Measurements from ENCODE around the gene NR1H4. TPM values are rescaled to one million over a fixed set of nuclear protein-coding genes. Genes with fewer than 3 reads are reported as not detected.

NR1H4 gene
- total and polyA plus RNA-seq, 2 of the 13 experiments (the other 11 are each of a cell fraction or from before 2014, with no cell fraction given) = 27.3 to 114 TPM

GRCh38 chr12:100443434-100443833 is 30.2 kb upstream of the NR1H4 start (continued):
- TF ChIP-seq XRCC5 (optimal IDR thresholded peaks at IDR 0.05; ENCODE audit: low read length) = no peak

- ATAC-seq = peak; percentile 79
- H3K4me2 ChIP-seq (ENCODE audit: low read depth, low read length) = peak overlapping the region; percentile 65
- H3K27me3 ChIP-seq (ENCODE audit: control insufficient read depth in 1 of 2, insufficient read depth in 2 of 2, low read length in 2 of 2) = no peaks in the 10 kb centered on the region
- peak overlapping the region; percentile 81 for H2AFZ ChIP-seq (ENCODE audit: low read length)
- H4K20me1 ChIP-seq (ENCODE audit: insufficient read depth, low read length) = no peaks in the 10 kb centered on the region
- in situ Hi-C loops (cut with HindIII; ENCODE audit: extremely low pct_ligation_motif_present, low pct_unique_long_range_greater_than_20kb) = no loop called here
- POLR2A ChIA-PET = interaction anchor here (1.0 to 1.6 kb wide), 3 partner anchors 30 to 35 kb away, joined by 3 to 4 read pairs (median 4); no protein-coding TSS in a partner anchor
- intact Hi-C loops (cut with micrococcal nuclease; ENCODE audit: unreplicated experiment) = loop anchor here (5.0 kb wide), 1 partner anchor 42 kb away; no protein-coding TSS in a partner anchor
- 5% methylated on average over 4 of the region's 4 CpGs for WGBS (ENCODE audit: low lambda C conversion rate)
- peaks cover 75% of the 10 kb centered on the region for H3K4me1 ChIP-seq (ENCODE audit: insufficient read depth, low read length)
- BruUV-seq (replicated peaks) = no TSS peak
- CTCF ChIA-PET (ENCODE audit: low intra/inter-chr PET ratio, low total read pairs) = no interaction called here
- no peaks in the 10 kb centered on the region for H3K79me2 ChIP-seq (ENCODE audit: insufficient read depth, low read length)
- H3K27ac ChIP-seq (ENCODE audit: extremely low read length, insufficient read depth, low read length) = peak overlapping the region; percentile 27
- H3K4me3 ChIP-seq (replicated peaks in 1 of 3; ENCODE audit: insufficient read depth in 1 of 3, low read depth in 2 of 3, low read length in 3 of 3) = peak overlapping the region in 2 of 3 experiments; percentile 21 to 26; a peak in 3 of 6 replicates
- peak; percentile 92 for FAIRE-seq
- H3K9me3 ChIP-seq (ENCODE audit: low read length) = no peaks in the 10 kb centered on the region
- peak; percentile 85 for DNase-seq (ENCODE audit: low spot score)
- no peak overlapping the region for H3K9ac ChIP-seq (ENCODE audit: insufficient read depth, low read depth, low read length)
- no peaks in the 10 kb centered on the region for H3K36me3 ChIP-seq (replicated peaks in 1 of 2; ENCODE audit: control insufficient read depth in 1 of 2, insufficient read depth in 2 of 2, low read length in 2 of 2)
- TF ChIP-seq ZSCAN31 (CRISPR knock-in tag; IDR thresholded peaks at IDR 0.05; ENCODE audit: low read depth) (no peak), ZNF225 (CRISPR knock-in tag; IDR thresholded peaks at IDR 0.05) (no peak), ZNF460 (CRISPR knock-in tag; IDR thresholded peaks at IDR 0.05; ENCODE audit: borderline replicate concordance) (no peak), ZNF451 (CRISPR knock-in tag; IDR thresholded peaks at IDR 0.05) (no peak), ZNF382 (CRISPR knock-in tag; IDR thresholded peaks at IDR 0.05; ENCODE audit: borderline replicate concordance) (no peak), E2F1 (CRISPR knock-in tag; IDR thresholded peaks at IDR 0.05) (no peak), ZSCAN22 (CRISPR knock-in tag; IDR thresholded peaks at IDR 0.05) (no peak), PLRG1 (conservative IDR thresholded peaks at IDR 0.05) (no peak), HNRNPH1 (optimal IDR thresholded peaks at IDR 0.05; ENCODE audit: low read depth, low read length) (no peak), ZXDC (CRISPR knock-in tag; IDR thresholded peaks at IDR 0.05) (no peak), ZNF253 (CRISPR knock-in tag; IDR thresholded peaks at IDR 0.05; ENCODE audit: borderline replicate concordance) (no peak), FOXP1 (IDR thresholded peaks at IDR 0.05) (no peak), FOXP1 (CRISPR knock-in tag; IDR thresholded peaks at IDR 0.05) (peak; percentile 46; the same call in 1 of the 2 replicates), ZNF577 (CRISPR knock-in tag; IDR thresholded peaks at IDR 0.05; ENCODE audit: borderline replicate concordance, low read depth) (no peak), HNF1B (CRISPR knock-in tag; IDR thresholded peaks at IDR 0.05) (no peak), ZFY (CRISPR knock-in tag; IDR thresholded peaks at IDR 0.05) (no peak), SNAI1 (CRISPR knock-in tag; IDR thresholded peaks at IDR 0.05; ENCODE audit: borderline replicate concordance) (no peak), PITX1 (CRISPR knock-in tag; IDR thresholded peaks at IDR 0.05) (no peak), ZNF576 (CRISPR knock-in tag; IDR thresholded peaks at IDR 0.05) (no peak)
These were observed 28.6 kb upstream of the NR1H4 start for GRCh38 chr12:100445081-100445481.
